HG03135 (cell line): Measurements from ENCODE around the gene SH3GLB1.

Source experiments
- ATAC-seq: cut with Tn5 transposase; IDR thresholded peaks from one replicate; pipeline ENCODE4 v1.9.1; 2021; ENCODE audit warnings: mild to moderate bottlenecking, moderate library complexity; ENCODE audit not compliant: unreplicated experiment

Gene SH3GLB1

GRCh38 chr1:86773341-86774288 is 69.2 kb downstream of the SH3GLB1 start:
- ATAC-seq: no peak

DNA sequence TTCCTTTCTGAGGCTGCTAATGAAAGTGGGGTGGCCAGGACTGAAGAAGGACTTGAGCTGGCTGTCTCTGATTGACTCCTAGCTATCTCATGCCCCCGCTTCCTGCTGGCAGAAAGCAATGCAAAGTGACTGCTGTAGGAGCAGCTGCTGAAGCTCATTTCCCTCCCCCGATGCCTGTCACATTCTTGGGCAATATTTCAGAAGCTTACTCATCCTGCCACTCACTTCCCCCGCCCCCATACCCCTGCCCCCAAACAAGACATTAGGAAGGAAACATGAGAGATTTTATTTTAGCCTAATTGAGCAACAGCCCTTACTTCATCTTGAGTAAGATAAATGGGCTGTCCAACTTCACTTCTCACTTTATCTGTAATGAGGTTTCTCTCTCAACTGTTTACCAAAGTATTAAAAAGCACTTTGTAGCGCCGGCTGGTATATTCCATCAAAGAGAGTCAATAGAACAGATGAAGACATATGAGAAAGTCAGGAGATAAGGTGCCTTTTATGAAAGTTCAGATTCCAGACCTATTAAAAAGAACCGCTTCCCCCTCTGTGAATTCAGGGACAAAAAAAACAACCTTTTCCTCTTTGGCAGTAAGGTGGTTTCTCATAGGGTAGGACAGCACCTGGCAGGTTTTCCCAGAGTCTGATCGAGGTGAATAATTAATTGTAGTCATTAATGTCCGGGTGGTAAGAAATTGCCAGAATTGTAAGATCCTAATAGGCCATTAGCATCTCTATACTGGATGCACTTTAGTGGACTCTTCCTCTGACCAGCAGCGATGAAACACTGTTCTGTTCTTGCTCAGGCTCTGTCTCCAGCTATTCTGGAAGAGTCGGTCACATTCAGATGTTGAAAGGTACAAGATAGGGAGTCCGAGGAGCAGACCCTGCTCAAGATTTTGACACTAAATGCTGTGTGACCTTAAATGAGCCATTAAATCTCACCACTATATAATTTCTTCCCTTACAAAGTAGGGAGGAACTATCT is 70.2 kb downstream of the SH3GLB1 start:
- ATAC-seq: peak; percentile 89

- no peak for ATAC-seq
Measured at GRCh38 chr1:86775395-86775794, 71.0 kb downstream of the SH3GLB1 start.

DNA sequence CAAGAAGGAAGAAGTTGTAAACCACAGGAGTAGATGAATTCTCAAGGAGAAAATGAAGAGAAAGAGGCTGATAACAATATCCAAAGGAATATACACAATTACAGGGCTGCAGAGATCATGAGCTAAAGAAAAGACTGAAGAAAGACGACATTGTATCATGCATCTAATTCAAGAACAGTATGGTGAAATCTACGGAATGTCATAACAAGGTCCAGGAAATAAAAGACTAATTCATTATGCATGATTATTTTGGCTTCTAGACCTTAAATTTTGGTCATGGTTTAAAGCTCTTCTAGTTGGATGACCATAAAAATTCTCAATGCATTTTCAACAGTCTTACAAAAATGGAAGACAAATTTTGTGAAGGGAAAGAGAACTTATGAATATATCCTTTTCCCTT is 71.7 kb downstream of the SH3GLB1 start:
- no peak for ATAC-seq

DNA sequence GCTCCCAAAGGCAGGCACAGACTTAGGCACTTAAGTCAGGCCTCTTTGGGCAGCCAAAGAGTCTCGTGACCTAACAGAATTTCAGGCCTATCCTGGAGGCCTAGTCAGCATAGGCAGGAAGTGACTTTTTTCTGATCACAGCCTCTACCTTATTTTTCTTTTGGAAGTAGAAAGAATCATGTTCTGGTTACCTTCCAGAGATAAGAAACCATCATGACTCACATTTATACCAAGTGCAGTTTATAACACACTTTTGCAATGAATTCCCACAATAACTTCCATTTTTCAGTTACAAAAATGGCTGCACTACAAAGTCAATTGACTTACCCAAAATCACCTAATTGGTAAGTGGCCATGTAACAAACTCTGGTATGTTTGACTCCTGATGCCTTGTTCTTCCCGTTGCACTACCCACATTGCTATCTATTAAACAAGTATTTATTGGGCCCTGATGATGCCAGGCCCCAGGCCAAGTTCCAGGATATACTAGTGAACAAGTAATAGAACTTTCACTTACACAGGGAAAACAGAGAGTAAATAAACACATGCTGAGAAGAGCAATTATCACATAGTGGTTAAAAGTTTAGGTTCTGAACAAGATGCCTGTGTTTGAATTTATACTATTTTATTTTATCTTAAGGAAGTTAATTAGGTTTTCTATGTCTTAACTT is 74.3 kb downstream of the SH3GLB1 start:
- no peak for ATAC-seq

DNA sequence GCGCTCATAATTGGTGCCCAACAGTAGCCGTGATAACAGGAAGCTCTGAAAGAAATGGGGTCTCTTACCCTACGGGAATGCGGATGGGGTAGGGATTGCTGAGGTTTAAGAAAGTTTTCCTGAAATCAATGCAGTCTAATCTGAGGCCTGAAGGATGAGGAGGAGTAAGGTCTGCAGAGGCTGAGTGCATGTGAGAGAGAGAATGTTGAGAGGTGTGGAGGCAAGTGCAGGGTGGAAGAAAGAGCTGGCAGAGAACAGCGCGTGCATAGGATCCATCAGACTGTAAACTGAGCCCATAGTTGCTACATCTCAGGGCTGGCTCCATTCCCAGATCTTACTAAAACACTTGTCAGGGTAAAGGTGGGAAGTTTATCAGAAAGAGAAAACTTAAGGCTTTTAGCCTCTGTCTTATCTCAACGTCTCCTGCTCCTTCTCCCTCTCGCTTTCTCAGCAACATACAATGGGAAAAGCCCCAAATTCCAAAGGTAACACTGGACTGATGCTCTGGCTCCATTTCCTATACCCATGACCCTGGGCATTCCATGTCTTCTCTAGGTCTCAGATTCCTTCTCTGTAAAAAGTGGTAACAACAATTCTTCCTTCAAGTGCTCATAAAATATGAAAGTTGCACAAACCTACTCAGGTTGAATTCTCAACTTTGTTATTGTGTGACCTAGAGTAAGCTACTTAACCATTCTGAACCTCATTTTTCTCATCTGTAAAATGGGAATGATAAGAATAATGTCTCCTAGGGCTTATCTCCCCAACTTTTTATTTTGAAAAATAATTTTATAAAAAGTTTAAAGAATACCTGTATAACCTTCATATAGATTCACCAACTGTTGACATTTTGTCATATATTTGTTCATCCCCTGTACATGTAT is 75.2 kb downstream of the SH3GLB1 start:
- no peak for ATAC-seq

DNA sequence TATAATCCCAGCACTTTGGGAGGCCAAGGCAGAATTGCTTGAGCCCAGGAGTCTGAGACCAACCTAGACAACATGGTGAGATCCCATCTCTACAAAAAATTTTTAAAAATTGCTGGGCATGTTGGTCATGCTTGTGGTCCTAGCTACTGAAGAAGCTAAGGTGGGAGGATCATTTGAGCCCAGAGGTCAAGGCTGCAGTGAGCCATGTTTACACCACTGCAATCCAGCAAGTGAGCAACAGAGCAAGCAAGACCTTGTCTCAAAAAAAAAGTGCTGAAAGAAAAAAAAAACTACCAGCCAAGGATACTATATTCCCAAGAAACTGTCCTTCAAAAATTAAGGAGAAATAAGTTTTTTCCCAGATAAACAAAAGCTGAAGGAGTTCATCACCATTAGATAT is 78.1 kb downstream of the SH3GLB1 start:
- no peak for ATAC-seq

- ATAC-seq: no peak
Measured at GRCh38 chr1:86787621-86788020, 83.2 kb downstream of the SH3GLB1 start.

DNA sequence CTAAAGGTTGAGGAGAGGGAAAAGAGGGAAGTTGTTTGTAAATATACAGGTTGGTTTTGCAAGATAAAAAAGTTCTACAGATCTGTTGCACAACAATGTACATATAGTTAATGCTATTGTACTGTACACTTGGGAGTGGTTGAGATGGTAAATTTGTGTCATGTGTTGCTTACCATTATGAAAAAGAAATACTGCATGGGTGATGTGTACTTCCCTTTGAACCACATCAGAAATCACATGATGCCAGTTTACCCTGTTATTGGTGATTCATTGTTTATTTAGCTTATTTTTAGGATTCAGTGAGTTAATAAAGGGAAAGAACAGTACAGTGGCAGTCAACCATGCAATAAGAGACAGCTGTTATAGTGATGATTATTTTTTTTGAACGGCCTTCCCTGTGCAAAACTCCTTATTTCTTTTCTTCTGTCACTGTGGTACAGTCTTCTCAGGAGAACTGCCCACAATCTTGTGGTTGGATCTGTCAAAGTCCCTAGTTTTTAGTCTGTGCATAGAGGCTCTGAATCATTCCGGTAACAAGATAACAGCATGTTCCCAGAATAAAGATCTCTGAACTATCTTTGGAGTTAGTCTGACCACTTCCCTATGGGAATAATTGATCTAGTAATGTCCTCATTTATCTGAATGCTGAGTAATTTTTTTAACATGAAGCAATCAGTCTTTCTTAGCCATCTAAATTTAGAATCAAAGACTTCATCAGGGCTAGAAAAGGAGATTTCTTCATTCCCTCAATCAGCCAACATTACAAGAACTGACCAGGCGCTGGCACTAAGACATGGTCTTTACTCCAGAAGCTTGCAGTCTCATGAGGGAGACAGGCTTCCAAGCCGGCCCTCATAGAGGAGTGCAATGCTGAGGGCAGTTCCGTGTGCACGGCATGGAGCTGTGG is 84.2 kb downstream of the SH3GLB1 start:
- ATAC-seq: no peak

GRCh38 chr1:86795316-86795715 is 90.9 kb downstream of the SH3GLB1 start:
- ATAC-seq: no peak
